ENCODE measurements around the gene ZBP1.

The ZBP1 gene

GRCh38 chr20:57658833-57659516 lies 38.7 kb upstream of the ZBP1 start:
- DNase-seq (ENCODE audit: low read depth in 4 of 4, low spot score in 1 of 4): no peak

GRCh38 chr20:57658447-57658832 lies 38.2 kb upstream of the ZBP1 start:
- DNase-seq (ENCODE audit: low read depth in 4 of 4, low spot score in 1 of 4): no peak

GRCh38 chr20:57657535-57658446 lies 37.6 kb upstream of the ZBP1 start:
- DNase-seq (ENCODE audit: low read depth in 4 of 4, low spot score in 1 of 4): peak in 1 of 4 experiments; percentile 11

GRCh38 chr20:57656821-57657534 lies 36.8 kb upstream of the ZBP1 start:
- DNase-seq (ENCODE audit: low read depth in 4 of 4, low spot score in 1 of 4): no peak

GRCh38 chr20:57656252-57656820 lies 36.1 kb upstream of the ZBP1 start:
- DNase-seq (ENCODE audit: low read depth in 4 of 4, low spot score in 1 of 4): no peak

- DNase-seq (ENCODE audit: low read depth in 4 of 4, low spot score in 1 of 4): no peak
These were observed 35.6 kb upstream of the ZBP1 start for GRCh38 chr20:57655809-57656155.

GRCh38 chr20:57654998-57655808 lies 35.0 kb upstream of the ZBP1 start:
- no peak for DNase-seq (ENCODE audit: low read depth in 4 of 4, low spot score in 1 of 4)

GRCh38 chr20:57654363-57654997 lies 34.3 kb upstream of the ZBP1 start:
- DNase-seq (ENCODE audit: low read depth in 4 of 4, low spot score in 1 of 4): peak; percentile 21 to 40 (median 27)

- DNase-seq (ENCODE audit: low read depth in 4 of 4, low spot score in 1 of 4): no peak
These were observed 33.7 kb upstream of the ZBP1 start for GRCh38 chr20:57653910-57654309.

- no peak for DNase-seq (ENCODE audit: low read depth in 4 of 4, low spot score in 1 of 4)
These were observed 33.3 kb upstream of the ZBP1 start for GRCh38 chr20:57653546-57653900.

- no peak for DNase-seq (ENCODE audit: low read depth in 4 of 4, low spot score in 1 of 4)
These were observed 32.6 kb upstream of the ZBP1 start for GRCh38 chr20:57652606-57653545.

GRCh38 chr20:57651881-57652605 lies 31.8 kb upstream of the ZBP1 start:
- DNase-seq (ENCODE audit: low read depth in 4 of 4, low spot score in 1 of 4): no peak

GRCh38 chr20:57650756-57651483 lies 30.7 kb upstream of the ZBP1 start:
- no peak for DNase-seq (ENCODE audit: low read depth in 4 of 4, low spot score in 1 of 4)

GRCh38 chr20:57650266-57650665 lies 30.0 kb upstream of the ZBP1 start:
- DNase-seq (ENCODE audit: low read depth in 4 of 4, low spot score in 1 of 4): no peak

- no peak for DNase-seq (ENCODE audit: low read depth in 4 of 4, low spot score in 1 of 4)
These were observed 29.4 kb upstream of the ZBP1 start for GRCh38 chr20:57649617-57650015.

- no peak for DNase-seq (ENCODE audit: low read depth in 4 of 4, low spot score in 1 of 4)
These were observed 28.8 kb upstream of the ZBP1 start for GRCh38 chr20:57648878-57649616.
